Hair follicle dermal papilla cell (primary cell): ENCODE data around the gene TIMM8A. TPM values are rescaled to one million over a fixed set of nuclear protein-coding genes. Genes with fewer than 3 reads are reported as not detected.

Source experiments
- small RNA-seq: library from RNA; depleted of rRNA; stranded (forward); fragments of <200 nt; gene quantifications from one replicate; pipeline ENCODE3, GENCODE V24; 2012
- total RNA-seq: library from RNA; depleted of rRNA; stranded (reverse); fragments of >200 nt; gene quantifications from 2 replicates; pipeline ENCODE4 v1.2.3, GENCODE V29; 2012

Gene TIMM8A, protein sequence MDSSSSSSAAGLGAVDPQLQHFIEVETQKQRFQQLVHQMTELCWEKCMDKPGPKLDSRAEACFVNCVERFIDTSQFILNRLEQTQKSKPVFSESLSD
- total RNA-seq = 2.7 and 4.7 TPM in 2 replicates

GRCh38 chrX:101348452-101349192 is at the start of gene TIMM8A:
TIMM8A (minus strand) TSS chrX:101348742; CDS start chrX:101348664, 78 bp downstream.

GRCh38 chrX:101390664-101391525 is 42.4 kb upstream of the TIMM8A start, which contains the start of gene RPL36A:
RPL36A (plus strand) TSS chrX:101391011; CDS start chrX:101391044, 33 bp downstream.

GRCh38 chrX:101385795-101386541 is 37.4 kb upstream of the TIMM8A start, which contains the start of gene BTK:
BTK (minus strand) TSS chrX:101386191; CDS start chrX:101375284, 10,907 bp downstream.

Small RNA genes within 50 kb of the gene (small RNA-seq; reads per million reads assigned to genes)
- not detected for gene RNU6-934P

Other genes with a start within 250 kb of the TIMM8A start
- 3.0 and 3.4 TPM in 2 replicates for gene DRP2, start 129.0 kb downstream of the TIMM8A start, total RNA-seq
- gene TAF7L, start 57.4 kb downstream of the TIMM8A start, total RNA-seq = 0.16 TPM in 1 of 2 replicates, not detected in the other
- not detected in 2 replicates for gene BTK, start 37.4 kb upstream of the TIMM8A start, total RNA-seq
- gene RPL36A, start 42.3 kb upstream of the TIMM8A start, total RNA-seq = 270 and 465 TPM in 2 replicates
- 11.0 and 13.4 TPM in 2 replicates for gene GLA, start 59.2 kb upstream of the TIMM8A start, total RNA-seq
- 55.3 and 60.6 TPM in 2 replicates for gene HNRNPH2, start 59.5 kb upstream of the TIMM8A start, total RNA-seq
- 3.9 and 7.5 TPM in 2 replicates for gene ARMCX4, start 136.7 kb upstream of the TIMM8A start, total RNA-seq
- gene ARMCX1, start 201.8 kb upstream of the TIMM8A start, total RNA-seq = 56.1 and 59.1 TPM in 2 replicates